GM18909 (cell line): Measurements from ENCODE around the gene SLC6A7.

ENCODE experiments used
- ATAC-seq: cut with Tn5 transposase; IDR thresholded peaks from one replicate; pipeline ENCODE4 v1.9.1; 2021; ENCODE audit warnings: mild to moderate bottlenecking; ENCODE audit not compliant: unreplicated experiment, poor library complexity

SLC6A7 gene

DNA sequence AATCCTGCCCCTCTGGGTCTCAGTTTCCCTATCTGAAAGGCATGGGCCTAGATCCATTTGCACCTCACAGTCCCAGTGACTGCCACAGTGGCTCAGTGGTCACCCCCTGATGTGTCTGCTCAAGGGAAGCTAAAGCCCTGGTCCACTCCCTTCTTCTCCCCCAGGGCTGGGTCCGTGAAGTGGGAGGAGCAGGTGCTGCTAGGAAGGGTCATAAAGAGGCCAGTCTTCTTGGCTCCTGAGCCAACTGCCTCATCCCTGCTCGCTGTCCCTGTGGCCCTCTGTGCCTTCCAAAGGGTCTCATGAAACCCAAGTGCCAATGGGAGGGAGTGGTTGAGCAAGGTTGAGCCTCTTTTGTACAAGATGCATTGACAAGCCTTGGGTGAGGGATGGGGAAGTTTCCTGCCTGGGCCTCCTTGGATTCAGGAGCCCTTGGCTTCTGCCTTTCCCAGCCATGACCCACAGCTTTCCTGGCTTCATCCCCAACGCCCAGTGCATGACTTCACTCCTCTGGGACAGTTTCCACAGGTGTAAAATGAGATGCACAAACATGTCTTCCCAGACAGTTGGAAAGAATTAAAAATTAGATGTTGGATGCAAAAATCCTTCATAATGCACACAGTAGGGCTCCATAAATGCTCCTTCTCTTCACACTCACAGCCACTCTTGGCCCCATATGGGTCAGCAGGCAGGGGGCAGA, 1.6 kb upstream of the SLC6A7 start:
- no peak for ATAC-seq

DNA sequence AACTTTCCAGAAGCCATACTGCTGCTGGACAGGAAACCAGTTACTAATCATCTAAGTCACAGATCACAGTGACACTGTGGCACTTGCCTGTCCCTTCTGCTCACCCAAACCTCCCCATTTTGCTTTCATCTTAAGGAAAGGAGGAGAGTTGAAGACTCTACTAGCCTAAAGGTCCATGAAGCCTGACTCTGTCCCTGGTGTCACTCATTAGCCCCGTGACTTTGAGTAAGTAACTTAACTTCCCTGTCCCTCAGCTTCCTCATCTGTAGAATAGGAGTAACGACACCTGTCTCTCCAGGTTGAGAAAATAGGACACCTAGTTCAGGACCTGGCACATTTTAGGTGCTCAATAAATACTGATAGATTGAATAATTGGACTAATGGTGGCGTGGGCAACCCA, 536 bp upstream of the SLC6A7 start:
- ATAC-seq = no peak

GRCh38 chr5:150190503-150190979, 679 bp downstream of the SLC6A7 start:
- ATAC-seq = no peak

GRCh38 chr5:150190987-150191386, 1.1 kb downstream of the SLC6A7 start:
- ATAC-seq = no peak

GRCh38 chr5:150192462-150192861, 2.6 kb downstream of the SLC6A7 start:
- ATAC-seq = no peak

DNA sequence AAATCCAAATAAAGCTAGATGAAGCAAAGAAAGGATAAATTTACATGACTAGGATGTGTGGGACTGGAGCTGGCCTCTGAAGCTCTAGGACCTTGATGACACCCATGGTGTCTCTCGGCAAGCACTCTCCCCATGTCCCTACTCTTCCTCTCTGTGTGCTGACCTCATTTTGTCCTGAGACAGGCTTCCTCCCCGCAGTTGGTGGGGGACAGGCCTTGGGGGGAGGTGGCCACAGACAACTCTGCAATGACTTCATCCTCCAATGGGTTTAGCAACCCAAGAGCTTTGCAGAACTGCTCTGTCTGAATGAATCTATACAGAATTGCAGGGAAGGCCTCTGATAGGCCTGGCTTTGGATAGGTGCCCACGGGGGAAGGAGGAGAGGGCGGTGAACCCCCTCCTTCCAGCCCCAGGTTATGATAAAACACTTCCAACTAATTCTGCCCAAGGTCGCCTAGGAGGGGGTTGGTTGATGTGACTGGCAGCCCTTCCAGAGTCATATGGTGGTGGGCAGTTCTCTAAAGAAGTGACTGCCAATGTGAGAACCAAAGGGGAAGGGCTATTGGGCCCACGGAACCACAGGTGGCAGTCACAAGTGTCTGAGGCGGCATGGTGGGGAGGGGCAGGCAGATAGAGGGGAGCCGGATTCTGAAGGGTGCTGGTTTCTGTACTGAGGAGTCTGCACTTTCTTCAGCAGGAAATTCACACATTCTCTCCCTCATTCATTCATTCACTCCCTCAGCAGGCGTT, 6.0 kb downstream of the SLC6A7 start:
- ATAC-seq = no peak

DNA sequence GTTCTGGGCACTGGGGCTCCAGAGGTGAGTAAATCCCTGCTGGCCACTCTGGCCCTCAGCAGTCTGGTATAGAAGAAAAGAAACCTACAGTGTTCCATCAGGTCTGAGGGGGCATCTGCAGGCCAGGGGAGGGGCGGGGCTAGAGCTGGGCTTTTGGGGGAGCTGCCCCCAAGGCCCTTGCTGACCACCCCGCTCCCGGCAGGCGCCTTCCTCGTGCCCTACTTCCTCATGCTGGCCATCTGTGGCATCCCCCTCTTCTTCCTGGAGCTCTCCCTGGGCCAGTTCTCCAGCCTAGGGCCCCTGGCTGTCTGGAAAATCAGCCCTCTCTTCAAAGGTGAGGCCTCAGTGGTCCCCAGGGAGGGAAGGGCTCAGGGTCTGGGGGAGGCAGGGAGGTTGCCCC, 6.7 kb downstream of the SLC6A7 start:
- no peak for ATAC-seq

GRCh38 chr5:150196986-150197385, 7.1 kb downstream of the SLC6A7 start:
- no peak for ATAC-seq

GRCh38 chr5:150197476-150197875, 7.6 kb downstream of the SLC6A7 start:
- no peak for ATAC-seq

- ATAC-seq = no peak
Measured at GRCh38 chr5:150202501-150202900, 12.6 kb downstream of the SLC6A7 start.

GRCh38 chr5:150203832-150204589, 14.1 kb downstream of the SLC6A7 start:
- no peak for ATAC-seq

GRCh38 chr5:150204590-150204960, 14.7 kb downstream of the SLC6A7 start:
- no peak for ATAC-seq

DNA sequence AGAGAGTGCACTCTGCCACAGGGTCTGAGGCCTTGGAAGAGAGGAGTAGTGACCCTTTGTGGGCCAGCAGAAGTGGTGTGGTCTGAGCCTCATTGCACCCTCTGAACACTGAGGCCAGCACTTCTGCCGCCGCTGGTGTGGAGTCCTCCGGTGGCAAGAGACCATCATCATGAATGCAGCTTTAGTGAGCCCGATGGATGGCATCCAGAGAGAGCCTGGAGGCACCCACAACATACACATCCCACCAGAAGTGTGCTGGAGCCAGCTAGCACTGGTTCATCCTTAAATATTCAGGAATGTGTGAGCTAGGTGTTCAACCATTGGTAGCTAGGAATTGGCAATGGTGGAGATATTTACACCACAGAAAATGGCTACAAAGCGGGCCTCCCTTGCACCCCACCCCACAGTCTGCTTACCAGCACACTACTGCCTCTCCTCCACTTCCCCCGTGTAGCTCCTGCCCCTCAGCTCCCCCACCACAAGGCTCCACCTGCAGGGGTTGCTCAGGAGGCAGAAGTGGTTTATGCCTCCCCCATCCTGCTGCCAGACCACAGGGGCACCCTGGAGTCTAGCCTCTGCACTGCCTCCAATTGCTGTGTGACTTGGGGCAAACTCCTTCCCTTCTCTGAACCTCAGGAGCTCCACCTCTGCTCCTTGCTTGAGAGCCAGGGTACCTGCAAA, 16.4 kb downstream of the SLC6A7 start:
- no peak for ATAC-seq

DNA sequence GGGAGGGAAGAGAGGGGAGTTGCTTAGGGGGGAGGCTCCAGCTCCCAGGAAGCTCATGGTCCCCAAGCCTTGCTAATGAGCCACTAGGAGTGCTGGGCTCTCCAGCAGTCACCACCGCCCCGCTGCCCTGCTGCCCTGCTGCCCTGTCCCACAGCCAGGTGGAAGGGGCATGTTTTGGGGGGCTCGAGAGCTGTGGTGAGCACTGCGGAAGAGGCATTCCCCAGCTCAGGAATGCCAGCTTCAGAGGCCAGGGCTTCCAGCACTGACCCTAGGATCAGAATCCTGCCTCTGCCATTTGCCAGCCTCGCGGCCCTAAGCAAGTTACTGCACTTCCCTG, 16.9 kb downstream of the SLC6A7 start:
- no peak for ATAC-seq

DNA sequence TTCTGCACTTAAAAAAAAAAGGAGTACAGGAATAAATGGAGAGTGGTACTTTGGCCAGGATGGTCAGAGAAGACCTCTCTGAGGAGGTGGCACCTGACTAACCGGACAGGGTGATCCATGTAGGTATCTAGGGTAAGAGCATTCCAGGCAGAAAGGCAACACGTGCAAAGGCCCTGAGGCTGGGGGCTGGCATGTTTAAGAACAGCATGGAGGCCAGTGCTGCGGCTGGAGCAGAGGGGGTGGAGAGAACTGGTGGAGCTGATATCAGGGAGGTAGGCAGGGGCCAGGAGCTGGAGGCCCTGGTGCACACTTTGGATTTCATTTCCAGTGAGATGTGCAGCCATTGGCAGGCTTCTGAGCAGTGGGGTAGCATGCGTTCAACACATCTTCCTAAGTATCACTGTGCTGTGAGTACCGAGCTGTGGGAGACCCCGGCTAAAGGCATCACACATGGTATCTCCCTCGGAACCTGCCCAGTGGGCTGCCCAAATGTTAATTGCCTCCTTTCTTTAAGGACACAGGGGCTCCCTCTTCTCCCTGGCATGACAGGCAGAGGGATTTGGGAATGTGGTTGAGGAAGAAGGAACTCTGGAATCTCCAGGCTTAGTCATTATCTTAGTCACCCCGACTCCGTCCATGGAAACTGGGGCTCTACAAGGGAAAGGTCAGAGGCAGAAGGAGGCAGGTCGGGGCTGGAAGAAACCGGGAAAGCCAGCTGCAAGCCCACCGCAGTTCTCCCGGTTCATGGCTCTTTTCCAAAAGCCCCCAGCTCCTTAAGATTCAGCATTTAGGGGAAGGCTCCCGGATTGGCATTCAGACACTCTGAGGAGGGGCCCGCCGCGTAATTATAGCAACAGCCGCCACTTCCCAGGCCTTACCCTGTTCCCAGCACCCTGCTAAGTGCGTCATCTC, 18.6 kb downstream of the SLC6A7 start:
- no peak for ATAC-seq

DNA sequence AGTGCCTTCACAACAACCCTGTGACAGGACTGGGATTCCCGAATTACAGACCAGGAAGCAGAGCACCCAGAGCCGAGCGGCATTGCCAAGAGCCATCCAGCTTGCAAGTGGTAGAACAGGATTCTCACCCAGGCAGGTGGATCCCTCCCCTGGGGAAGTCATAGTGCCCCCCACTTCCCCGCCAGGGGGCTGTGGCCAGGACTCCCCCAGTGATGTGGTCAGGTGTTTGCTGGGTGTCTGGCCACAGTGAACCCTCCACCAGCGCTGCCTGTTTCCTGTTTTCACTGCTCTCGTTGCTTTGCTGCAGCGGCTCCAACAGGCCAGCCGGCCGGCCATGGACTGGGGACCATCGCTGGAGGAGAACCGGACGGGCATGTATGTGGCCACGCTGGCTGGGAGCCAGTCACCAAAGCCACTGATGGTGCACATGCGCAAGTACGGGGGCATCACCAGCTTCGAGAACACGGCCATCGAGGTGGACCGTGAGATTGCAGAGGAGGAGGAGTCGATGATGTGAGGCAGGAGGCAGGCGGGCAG, 19.3 kb downstream of the SLC6A7 start:
- ATAC-seq = no peak

DNA sequence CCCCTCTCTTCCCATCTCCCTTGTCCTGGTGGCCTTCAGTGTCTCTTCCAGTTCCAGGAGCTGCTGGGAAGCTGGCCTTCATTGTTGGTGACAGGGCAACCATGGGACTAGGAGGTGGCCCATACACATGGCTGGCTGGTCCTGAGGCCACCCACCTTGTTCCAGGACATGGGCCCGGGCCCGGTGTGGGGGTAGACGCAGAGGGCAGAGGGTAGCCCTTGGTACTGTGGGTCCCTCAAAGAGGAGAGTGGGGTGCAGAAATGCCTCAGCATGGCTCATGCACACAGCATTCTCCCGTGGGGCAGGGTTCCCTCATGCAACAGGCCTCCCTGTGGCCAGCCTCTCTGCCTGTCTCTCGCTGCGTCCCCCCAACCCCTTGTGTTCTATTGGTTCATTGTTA, 20.8 kb downstream of the SLC6A7 start:
- no peak for ATAC-seq

DNA sequence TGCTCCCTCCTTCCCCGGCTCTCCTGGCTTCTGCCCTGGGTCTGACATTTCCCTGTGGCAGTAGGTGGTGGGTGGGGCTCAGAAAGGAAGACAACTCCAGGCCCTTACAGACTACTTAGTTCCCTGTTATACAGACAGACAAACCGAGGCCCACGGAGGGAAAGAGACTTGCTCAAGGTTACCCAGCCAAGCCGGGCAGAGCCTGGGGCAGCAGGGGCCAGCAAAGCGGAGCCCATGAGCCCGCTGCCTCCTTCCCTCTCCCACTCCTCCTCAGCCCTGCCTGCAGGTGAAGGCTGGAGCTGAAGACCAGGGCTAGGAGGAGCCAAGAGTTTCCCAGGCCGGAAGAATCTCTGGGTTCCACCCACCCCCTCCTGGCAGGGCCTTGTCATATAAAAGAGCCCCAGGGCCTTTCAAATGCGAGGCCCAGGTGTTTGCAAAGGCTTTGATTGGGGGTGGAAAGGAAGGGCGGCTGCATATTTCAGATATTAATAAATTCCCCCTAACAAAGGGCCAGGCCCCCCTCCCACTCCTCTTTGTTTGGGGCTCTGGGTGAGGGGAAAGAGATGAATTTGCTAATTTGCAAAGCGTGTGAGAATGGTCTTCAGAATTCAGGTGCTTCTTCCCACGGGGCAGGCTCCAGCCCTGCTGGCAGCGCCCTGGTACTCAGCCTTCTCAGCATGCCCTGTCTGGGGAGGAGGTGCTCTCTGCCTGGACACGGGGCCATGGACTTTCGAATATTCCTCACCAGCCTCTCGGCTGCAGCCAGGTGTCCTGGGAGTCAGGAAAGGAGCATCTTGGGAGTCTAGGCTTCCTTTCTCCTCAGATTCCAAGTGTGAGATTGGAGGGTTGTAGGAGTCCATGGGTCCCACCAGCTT, 21.5 kb downstream of the SLC6A7 start:
- ATAC-seq = no peak

GRCh38 chr5:150213530-150213929, 23.7 kb downstream of the SLC6A7 start:
- ATAC-seq = no peak
